Right renal cortex interstitium (tissue), 3 donors: Measurements from ENCODE around the gene NAPSA. TPM values are rescaled to one million over a fixed set of nuclear protein-coding genes. Genes with fewer than 3 reads are reported as not detected.
"Not testable (repeated sequence)": the region's sequence is repeated elsewhere in the genome, so short reads cannot be mapped to it uniquely, and the experiment has no call there.

Source experiments
- DNase-seq, 3 donors: peaks; one replicate each; pipeline ENCODE4 v3.0.0-alpha.2; 2013; ENCODE audit warnings: low read depth in 3 of 3, low spot score in 2 of 3
- polyA plus RNA-seq, 3 donors: library from polyadenylated mRNA; unstranded; fragments of 120-200 nt; gene quantifications; one replicate each; pipeline ENCODE4 v1.2.1, GENCODE V29; 2013; ENCODE audit not compliant: insufficient read length in 3 of 3

NAPSA gene
- polyA plus RNA-seq, 3 donors = 8.2 to 9.4 (median 8.7) TPM

DNA sequence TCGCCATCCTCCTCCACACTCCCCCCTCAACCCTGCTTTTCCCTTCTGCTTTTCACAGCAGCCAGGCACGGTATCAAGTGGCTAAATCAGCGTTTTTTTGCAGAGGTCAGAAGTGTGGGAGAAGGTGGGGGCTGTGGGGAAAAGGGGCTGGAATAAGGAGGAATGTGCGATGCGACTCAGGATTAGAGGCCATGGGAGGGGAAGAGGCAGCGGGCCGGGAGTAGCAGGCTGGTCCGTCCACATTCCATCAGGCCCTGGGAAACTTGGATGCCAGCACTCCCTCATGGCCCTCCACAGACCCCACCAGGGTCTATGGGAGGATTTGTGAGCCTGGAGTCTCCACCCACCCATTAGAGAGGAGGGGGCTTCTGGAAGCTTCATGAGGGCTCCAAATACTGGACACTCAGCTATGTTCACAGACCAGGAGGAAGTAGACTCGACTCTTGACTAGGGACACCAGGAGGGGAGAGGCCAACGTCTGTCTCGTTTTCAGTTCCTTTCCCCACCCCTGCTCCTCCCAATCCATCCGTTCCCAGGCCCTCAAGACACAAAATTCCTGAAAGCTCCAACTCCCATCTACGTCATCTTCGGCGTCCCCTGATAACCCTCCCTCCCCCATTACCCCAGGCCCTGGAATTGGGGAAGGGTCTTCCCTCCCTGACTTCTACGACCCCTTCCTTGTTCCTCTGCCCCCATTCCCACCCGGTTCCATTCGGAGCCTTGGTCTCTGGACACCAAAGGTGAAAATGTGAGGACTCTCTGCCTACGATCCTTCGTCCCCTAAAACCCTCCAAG lies 33.0 kb downstream of the NAPSA start:
- no peak for DNase-seq

DNA sequence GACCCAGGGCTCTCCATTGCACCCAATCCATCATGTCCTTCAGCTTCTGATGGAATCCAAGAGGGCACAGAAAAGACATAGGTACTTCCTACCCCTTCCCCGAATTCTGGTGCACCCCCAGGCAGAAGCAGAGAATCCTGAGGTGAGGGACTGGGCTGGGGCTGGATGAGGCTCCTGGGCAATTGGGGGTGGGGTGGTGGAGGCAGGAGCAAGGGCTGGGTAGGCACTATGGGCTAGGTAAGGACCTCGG lies 33.5 kb downstream of the NAPSA start:
- DNase-seq = no peak

DNA sequence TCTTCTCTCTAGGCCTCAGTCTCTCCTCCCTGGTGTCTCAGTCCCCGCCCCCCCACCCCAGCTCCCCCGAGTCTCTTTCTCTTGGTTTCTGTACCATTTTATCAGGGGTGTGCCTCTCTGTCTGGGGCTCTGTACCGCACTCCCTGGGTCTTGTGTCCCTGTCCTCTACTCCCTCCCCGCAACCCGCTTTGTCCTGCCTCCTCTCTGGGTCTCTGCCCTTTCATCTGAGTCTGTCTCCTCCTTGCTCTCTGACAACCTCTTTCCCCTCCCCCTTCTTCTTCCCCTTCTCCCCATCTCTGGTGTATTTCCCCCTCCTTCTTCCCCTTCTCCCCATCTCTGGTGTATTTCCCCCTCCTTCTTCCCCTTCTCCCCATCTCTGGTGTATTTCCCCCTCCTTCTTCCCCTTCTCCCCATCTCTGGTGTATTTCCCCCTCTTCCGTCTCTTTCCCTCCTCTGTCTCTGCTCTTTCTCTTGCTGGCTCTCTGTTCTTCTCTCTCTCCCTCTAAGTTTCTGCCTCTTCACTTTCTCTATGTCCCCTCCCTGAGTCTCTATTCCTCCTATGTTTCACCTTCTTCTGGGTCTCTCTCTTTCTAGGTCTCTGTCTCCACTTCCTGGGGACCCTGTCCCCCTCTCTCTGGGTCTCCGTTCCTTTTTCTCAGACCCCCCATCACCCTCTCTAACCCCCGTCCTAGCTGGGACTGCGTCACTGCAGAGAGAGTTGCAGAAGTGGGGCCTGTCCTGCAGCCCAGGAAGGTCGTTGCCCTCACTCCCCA lies 34.0 kb downstream of the NAPSA start:
- no peak for DNase-seq

DNA sequence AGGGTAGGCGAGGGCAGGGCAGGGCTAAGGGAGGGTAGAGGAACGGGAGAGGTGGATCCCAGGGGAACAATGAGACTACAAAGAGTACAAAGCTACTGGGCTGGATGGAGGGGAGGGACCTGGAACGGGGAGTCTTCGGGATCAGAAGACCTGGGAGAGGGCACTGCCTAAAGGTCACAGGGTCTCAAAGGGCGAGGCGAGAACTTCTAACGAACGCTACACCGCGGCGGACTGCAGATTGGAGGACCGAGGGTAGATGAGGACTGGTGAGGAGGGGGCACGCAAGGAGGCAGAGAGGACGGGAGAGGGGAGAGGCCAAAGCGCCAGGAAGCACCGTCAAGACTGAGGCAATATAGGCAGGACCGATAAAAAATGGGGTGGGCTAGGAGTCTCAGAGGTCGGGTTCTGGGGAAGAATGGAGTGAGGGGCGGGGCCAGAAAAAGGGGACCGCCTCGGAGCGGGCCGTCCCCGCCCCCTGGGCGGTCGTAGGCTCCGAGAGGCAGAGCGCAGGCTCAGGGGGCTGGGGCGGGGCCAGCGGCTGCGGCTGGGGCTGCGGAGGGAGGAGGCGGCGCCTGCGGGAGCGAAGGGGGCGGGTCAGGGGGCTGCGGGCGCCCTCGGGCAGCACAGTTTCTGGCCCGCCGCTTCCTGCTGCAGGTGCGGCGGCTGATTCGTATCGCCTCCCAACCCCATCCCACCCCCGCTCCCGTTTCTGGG lies 34.9 kb downstream of the NAPSA start:
- DNase-seq = peak in 2 of 3 donors; percentile 69 to 78

DNA sequence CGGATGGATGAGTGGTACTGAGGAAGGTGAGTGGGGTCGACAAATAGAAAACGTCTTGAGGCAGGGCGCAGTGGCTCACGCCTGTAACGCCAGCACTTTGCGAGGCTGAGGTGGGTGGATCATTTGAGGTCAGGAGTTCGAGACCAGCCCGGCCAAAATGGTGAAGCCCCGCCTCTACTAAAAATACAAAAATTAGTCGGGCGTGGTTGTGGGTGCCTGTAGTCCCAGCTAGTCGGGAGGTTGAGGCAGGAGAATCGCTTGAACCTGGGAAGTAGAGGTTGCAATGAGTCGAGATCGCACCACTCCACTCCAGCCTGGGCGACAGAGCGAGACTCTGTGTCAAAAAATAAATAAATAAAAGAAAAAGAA lies 35.5 kb downstream of the NAPSA start:
- DNase-seq = not testable (repeated sequence)

DNA sequence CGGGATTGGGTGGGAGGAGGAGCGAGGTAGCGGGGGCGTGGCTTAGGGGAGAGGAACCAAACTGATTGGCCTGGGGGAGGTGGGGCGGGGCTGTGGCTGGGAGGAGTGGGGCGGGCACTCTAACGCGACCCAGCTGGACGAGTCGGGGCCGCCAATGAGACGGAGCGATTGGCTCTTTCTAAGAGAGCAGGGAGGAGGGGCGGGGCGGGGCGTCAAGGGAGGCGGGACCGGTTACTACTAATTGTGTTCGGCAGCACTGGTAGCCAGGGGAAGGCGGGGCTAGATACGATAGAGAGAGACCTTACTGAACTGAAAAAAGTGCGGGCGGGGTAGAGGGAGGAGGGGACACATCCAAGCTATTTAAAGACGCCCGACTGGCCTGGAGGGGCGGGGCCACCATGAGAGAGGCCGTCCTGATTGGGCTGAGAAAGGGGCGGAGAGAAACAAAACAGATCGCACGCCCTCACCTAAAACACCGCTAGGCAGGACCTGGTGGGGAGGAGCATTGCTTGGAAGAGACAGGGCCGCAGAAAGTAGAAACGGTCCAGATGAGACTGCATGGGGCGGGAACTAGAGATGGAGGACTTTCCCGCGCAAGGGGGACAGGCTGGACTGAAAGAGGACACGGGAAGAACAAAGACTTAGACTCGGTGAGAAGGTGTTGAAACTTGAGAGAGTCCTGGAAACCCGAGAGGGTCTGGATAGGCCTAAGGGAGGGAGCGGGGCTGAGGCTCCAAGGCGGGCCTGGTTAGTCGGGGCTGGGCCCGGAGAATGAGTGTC lies 36.1 kb downstream of the NAPSA start, which contains the start of gene KCNC3:
Gene KCNC3, minus strand, starts transcription at position 232 of the 780 bp plus-strand sequence. CDS start 295 bp downstream, outside the sequence.
- peak; percentile 92 to 98 (median 97) for DNase-seq

DNA sequence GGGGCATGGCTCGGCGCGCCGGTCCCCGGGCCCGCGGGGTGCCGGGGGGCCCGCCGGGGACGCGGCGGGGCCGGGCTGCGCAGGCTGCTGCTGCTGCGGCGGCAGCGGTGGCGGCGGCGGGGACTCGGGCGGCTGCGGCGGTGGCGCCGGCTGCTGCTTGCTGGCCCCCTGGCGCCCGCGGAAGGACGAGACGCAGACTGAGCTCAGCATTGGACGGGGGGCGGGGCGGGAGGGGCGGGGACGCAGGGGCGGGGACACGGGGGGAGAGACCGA lies 36.6 kb downstream of the NAPSA start:
- no peak for DNase-seq

DNA sequence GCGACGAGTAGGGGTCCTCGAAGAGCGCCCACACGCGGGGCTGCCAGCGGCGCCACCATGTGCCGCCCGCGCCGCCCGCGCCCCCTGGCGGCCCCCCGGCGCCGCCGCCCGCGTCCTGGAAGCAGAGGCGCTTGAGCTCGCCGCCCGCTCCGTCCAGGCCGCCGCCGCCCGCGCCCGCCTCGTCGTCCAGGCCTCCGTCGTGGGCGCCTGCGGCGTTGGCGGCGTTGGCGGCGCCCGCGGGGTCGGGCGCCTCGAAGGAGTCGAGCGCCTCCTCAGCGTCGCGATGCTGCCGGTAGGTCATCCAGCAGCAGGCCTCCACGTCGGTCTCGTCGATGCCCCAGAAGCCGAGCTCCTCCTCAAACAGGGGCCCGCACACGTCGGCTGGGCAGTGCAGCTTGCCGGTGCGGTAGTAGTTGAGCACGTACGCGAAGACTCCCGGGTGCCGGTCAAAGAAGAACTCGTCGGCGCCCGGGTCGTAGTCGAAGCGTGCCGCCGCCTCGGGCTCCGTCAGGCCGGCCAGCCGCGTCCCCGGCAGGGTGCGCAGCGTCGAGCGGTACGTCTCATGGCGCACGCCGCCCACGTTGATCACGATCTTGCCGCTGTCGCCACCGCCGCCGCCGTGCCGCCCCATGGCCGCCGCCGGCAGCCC lies 37.1 kb downstream of the NAPSA start:
- DNase-seq = no peak

DNA sequence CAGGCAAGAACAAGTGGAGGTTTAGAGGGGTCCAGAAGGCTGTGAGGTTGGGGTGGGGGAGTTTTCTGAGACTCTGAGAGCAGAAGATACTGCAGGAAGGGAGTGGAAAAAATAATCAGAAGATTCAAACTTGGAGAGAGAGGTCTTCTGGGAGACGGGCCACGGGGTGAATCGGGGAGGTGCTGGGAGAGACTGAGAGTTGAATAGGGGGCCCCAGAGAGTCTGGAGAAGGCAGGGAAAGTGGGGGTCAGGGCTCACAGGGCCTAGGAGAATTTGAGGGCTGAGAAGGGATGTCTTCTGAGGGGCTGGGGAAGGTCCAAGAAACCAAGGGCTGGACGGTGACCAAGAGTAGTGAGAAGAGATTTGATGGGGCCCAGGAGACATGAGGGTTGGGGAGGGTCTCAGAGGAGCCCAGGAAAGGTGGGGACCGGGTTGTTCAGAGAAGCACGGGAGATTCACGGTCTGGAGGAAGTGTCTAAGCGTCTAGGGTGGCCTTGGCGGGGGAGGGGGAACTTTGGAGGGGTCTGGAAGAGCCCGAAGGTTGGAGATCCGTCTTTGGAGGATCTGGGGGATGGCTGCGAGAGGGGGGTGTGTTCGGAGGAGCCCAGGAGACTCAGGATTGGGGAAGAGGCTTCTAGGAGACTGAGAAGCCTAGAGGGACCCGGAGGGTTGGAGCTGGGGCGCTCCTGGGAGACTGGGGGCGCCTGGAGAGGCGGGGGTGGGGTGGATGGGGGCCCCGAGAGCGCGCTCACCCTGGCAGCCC lies 37.8 kb downstream of the NAPSA start:
- DNase-seq = no peak

DNA sequence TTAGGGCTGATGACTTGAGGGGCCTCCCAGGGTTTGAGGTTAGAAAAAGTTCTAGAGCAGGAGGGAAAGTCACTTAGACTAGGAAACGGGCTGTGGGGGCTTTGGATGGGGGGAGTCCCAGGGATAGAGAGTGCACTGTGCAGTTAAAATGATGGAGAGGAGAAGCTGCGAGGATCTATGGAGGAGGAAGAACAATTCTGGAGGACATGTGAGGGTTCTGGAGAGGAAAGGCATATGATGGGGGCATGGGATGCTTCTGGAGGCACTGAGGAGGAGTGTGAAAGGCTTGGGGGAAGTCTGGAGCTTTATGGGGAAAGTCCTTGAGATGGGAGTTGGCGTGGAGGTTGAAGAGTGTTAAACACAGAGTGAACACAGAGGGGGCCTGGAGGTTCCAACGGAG lies 38.4 kb downstream of the NAPSA start:
- no peak for DNase-seq

DNA sequence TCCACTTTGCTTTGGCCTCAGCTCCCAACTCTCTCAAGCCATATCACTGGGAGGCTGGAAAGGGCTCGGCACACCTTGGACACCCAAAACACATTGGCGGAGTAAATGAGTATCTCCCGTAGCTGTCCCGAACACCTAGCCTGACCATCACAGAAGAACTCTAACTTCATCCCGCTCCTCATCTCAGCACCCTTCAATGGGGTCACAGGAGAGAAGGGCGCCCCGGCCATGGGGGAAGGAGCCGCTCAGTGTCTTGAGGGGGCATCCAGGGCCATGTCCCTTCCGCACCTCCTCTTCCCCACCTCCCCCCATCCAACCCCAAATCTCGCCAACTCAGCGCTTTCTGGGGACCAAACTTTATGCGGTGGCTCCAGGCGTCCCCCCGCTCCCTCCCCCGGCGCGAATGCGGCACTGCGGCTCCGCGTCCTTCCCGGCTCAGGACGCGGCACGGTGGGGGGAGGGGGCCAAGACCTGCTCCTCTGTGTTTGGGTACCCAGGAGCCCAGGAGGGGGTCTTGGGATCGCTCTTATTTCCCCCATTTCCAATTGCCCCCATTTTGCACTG lies 39.3 kb downstream of the NAPSA start:
- DNase-seq = no peak

DNA sequence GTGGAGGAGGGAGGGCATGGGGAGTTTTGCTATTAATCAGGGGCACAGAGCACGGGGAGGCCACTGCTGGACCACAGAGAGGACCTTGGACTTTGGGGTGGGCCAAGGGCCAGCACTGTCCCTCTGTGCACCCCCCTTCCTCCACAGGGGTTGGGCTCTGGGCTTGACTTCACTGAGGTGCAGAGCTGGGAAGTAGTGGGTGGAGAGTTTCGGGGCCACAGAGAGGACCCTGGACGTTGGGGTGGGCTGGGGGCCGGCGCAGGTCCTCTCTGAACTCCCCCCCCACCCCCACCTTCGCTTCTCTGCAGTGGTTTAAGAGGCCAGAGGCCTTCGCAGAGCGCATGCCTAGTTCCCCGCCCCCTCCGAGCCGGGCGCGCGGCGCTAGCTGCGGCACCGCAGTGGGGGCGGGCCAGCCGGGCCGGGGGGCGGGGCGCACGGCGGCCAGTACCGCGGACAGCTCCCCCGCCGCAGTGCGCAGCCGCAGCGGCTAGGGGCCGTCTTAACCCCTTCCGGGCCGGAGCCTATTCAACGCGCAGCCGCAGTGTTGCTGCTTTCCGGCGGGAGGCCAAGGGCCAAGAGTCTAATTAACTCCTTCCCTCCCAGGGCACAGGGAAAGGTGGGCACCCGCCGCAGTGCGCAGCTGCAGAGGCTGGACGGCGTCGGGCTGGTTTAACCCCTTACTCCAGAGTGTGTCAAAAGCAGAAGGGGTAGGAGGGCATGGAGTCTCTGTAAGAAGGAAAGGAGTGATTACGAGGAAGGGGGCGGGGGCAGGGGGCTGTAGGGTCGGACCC lies 39.9 kb downstream of the NAPSA start:
- DNase-seq = peak in 1 of 3 donors; percentile 51

DNA sequence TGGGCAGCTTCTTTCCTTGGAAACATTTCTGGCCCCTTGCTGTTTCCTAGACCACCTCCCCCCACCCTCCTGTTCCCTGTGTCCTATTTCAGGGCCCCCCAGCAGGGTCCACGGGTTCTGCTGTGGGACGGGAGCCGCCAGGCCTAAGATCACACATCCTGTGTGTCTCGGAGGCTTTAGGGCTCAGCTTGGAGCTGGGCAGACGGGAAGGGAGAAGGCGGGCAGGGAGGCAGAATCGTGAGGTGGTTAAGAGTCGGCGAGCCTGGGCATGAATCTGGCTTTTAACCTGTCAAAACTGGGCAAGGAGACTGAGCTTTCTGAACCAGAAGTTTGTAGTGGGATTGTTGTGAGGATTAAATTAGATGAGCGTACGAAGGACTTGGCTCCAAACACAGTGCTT lies 41.1 kb downstream of the NAPSA start:
- DNase-seq = no peak

DNA sequence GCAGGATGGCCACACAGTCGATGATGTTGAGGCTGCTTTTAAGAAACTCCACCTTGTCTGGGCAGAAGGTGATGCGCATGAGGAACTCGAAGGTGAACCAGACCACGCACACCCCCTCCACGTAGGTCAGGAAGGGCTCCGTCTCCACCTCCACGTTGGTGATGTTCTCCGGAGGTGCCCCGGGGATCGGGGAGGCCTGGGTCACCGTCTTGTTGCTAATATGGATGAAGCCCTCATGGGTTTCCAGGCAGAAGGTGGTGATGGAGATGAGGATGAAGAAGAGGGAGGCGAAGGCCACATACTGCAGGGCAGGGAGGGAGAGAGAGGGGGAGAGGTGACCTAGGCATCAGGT lies 41.7 kb downstream of the NAPSA start:
- no peak for DNase-seq

DNA sequence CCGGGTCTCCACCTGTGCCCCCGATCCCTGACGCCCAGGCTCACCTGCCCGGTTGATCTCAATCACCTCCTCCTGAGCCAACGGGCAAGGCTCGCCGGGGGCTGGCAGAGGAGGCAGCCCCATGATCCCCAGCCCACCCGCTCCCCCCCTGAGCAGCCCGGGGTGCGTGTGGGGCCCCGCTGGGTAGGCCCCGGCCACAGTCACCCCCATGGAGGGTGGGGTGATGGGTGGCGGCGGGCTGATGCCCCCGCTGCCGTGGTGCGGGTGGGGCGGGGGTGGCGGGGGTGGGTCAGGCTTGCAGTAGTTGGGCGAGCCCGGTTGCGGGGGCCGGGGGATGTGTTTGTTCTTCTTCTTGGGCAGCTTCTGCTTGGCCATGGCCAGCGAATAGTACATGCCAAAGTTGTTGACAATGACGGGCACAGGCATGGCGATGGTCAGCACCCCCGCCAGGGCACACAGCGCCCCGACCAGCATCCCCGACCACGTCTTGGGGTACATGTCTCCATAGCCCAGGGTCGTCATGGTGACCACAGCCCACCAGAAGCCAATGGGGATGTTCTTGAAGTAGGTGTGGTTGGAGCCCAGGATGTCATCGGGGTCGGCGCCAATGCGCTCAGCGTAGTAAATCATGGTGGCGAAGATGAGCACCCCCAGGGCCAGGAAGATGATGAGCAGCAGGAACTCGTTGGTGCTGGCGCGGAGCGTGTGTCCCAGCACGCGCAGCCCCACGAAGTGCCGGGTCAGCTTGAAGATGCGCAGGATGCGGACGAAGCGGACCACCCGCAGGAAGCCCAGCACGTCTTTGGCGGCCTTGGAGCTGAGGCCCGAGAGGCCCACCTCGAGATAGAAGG lies 42.3 kb downstream of the NAPSA start:
- no peak for DNase-seq

DNA sequence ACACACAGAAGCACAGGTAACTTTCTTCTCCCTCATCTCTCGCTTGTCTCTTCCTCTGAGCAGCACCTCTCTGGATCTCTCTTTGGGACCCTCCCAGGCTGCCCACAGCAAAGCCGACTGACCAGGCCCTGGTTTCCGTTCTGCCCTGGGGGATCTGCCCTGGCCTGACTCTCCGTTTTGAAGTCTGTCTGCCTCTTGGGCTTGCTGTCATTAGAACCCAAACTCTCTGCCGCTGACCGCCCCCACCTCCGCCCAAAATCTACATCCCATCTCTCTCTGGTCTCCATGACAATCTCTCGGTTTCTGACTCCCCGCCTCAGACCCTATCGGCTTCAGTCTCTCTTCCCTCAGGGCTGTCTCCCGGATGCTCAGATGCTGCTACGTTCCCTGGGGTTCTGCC lies 43.2 kb downstream of the NAPSA start:
- DNase-seq = no peak

DNA sequence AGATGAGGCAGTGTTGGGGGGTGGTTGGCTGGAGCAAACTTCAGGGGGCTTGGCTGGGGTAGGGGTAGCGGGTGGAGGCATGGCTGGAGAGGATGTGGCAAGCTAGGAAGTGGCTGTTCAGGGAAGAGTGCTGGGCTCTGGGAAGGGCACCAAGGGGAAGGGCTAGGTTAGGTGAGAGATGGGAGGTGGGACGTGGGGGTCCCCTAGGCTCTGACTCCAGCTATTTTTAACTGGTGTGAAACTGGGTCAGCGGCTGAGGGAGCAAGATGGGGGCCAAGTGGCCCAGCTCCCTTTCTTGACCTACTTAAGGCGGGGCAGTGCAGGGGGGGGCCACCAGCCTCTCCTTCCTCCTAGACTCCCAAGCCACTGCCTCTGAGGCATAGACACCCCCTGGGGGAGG lies 43.6 kb downstream of the NAPSA start:
- no peak for DNase-seq

DNA sequence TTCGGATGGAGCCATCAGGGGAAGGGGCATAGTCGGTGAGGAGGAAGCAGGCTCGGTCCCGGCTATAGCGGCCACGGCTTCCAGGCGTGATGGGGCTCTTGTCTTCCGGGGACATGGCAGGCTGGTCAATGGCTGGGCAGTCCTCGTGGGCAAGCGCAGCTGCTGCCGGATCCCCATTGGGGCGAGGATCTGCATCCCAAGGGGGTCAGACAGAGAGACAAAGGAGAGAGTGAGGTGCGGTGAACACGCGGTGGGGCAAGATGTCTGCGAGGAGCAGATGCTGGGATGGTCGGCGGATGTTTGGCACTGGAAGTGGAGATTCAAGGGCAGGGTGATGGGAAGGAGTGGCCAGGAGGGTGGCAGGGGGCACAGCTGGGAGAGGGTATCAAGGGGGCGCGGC lies 44.8 kb downstream of the NAPSA start:
- DNase-seq = no peak
